Measurements from ENCODE around the gene HOXA10. TPM values are rescaled to one million over a fixed set of nuclear protein-coding genes. Genes with fewer than 3 reads are reported as not detected.
A peak's percentile ranks its signal among the peaks of the same experiment; 100 is the strongest.

Gene HOXA10
- total RNA-seq, 1 experiment from 2014 or later = 23.0 TPM

DNA sequence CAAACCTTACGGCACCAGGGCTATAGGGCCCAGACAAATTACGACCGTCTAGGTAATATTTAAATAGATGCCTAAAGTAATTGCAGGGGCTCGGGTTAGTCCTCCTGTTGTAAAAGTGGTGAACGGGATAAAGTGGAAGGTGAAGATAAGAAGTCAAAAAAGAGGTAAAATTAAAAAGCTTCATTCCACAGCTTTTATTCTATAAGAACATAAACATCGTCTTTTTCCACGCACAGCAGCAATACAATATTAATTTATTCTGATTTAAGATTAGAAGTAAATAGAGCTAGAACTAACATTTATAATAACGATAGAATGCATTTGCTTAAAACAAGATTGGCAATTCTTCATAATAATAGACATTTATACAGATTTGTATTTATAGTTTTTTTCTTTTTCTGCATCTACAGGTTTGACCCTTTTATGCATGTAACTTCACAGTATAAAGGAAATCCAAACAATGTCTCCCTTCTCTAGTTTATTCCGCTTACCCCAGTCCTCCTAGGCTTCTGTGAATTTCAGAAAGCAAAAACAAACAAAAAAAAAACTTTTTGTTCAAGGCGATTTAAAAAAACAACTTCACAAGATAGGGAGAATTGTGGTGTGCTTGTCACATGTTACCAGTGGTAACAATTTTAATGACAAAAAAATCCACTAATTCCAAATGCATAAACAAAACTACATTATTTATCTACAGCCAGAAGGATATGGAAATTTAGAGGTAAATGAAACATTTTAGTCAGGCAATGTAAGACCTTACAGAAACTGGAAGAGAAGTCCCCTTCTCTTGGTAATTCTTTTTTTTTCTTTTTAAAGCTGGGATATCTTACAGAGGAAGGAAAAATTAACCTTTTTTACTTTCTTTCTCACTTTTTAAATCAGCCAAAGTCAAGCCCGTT lies 3.4 kb downstream of the HOXA10 start:
- DNase-seq (ENCODE audit: low spot score) = no peak
- in situ Hi-C loops (cut with HindIII; ENCODE audit: low sequenced_read_pairs) = no loop called here

DNA sequence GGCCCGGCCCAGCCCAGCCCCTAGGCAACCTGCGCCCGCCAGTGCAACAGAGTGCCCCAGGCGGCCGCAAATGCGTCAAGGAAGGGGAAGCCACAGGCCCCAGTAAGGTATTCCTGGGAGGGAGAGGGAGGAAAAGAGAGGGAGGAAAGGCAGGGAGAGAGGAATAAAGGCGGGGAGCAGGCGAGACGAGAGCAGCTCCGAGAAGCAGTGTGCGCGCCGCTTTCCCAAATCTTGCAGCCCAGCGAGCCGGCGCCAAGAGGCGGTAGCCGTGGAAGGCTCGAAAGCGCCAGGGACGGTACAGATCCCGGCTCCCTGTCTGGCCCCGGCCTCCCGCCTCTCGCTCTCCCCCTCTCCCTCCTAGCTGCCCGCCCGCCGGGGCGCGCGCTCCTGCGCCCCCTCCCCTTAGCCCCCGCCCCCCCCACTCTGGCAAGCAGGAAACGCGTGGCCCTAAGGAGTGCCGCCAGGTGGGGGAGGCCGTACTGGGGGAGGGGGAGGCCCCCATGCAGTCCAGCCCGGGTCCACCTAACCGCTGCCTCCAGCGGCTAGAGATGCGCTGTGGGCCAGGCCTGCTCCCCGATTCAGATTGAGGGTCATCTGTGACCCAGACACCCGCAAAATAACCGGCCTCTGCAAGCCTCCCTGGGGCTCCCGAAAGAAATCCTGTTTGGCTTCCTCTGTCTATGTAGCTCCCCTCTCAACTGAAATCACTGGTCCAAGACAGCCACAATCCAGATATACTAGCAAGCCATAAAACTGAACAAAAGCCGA lies 4.3 kb downstream of the HOXA10 start:
- DNase-seq (ENCODE audit: low spot score) = no peak
- in situ Hi-C loops (cut with HindIII; ENCODE audit: low sequenced_read_pairs) = no loop called here

DNA sequence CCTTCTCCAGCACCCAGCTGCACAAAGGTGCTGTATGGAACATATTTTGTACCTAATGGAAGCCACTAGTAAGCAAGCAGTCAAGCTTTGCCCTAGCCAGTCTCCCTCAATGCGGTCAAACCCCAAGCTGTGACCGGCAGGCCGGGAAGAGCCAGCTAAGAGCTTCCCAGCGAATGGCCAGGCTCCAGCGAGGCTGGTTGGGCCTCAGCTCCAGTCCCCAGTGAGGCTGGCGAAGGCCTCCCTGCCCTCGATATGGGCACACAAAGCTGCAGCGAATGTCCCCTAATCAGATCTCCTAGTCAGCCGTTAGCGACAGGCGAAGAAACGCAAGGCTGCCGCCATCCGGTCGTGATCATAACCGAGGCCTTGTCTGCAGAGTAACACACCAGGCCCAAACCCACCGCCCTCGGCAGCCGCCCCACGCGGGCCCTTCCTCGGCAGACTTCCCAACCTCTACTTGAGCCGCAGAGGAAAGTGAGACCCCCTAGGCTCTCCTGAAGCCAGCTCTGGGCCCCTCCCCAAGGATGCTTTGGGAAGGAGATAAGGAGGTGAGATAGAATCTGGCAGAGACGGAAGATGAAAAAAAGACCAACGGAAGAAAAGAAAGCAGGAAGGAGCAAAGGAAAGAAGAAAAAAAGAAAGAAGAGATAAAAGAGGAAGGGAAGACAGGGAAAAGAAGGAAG lies 5.7 kb downstream of the HOXA10 start:
- in situ Hi-C loops (cut with HindIII; ENCODE audit: low sequenced_read_pairs) = no loop called here
- no peak for DNase-seq (ENCODE audit: low spot score)

- no peak for DNase-seq (ENCODE audit: low spot score)
- in situ Hi-C loops (cut with HindIII; ENCODE audit: low sequenced_read_pairs) = no loop called here
Measured at GRCh38 chr7:27167916-27168264, 6.2 kb downstream of the HOXA10 start.

DNA sequence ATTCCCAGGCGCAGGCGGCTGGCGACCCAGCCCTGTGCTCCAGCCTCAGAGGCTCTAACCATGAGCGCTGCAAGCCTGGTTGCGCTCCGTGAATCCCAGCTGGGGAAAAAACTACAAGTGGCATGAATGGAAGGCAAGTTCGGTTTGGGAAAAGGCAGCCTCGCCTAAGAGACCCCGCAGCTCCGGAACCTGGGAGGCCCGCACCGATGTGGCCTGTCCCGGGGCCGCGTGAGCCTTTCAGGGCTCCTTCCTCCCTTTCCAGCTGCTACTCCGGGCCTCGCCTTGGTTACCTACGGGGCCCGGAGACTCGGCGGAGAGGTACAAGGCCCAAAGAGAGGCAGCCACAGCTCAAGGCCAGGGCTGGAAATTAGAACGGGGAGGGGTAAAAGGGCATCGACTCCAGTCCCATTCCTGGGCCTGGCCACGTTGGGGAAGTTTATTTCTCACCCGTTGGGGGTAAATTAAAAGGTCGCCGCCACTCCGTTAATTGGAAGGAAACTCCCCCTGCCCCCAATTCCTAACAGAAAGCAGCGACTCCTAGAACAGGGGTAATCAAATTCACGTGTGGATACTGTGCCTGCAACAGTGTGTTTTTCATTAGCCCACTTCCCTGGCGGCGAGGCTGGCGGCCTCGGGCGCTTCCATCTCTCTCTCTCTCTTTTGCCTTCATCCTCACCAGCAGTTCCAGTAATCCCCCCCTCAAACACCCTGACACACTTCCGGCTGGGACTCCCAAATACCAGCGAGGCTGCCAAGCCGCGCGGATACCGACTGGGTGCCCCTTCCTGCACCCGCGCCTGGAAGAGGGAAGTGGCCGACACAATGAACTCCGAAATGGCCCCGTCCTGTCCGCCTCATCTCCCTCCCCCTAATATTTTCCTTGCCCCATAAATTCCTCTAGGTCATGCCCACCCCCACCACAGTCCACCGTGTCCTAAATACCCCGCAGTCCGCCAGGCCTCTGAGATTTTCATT lies 7.3 kb downstream of the HOXA10 start:
- in situ Hi-C loops (cut with HindIII; ENCODE audit: low sequenced_read_pairs) = no loop called here
- DNase-seq (ENCODE audit: low spot score) = no peak

DNA sequence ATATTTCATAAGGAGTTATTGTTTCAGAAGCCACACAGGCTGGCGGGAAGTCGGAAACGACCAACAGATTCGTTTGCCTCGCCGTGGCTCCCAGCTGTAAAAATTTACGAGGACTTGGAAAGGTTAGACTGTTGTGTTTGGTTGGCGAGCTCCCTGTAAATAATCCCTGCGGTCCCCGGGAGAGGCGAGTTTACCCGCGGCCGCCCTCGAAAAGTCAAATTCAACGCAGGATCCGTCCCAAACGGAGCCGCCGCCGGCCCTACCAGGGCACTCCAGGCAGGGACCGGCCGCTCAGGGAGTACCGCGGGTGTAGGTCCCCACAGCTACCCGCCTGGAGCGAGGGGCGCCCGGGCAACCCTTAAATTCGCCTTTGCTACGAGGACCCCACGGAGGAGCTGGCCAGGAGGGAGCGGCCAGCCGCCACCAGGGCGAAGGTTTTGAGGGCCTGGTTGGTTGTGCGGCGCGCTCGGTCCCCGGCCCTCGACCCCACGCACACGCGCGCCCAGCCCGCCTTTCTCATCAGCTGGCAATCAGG lies 8.1 kb downstream of the HOXA10 start:
- in situ Hi-C loops (cut with HindIII; ENCODE audit: low sequenced_read_pairs) = no loop called here
- no peak for DNase-seq (ENCODE audit: low spot score)

DNA sequence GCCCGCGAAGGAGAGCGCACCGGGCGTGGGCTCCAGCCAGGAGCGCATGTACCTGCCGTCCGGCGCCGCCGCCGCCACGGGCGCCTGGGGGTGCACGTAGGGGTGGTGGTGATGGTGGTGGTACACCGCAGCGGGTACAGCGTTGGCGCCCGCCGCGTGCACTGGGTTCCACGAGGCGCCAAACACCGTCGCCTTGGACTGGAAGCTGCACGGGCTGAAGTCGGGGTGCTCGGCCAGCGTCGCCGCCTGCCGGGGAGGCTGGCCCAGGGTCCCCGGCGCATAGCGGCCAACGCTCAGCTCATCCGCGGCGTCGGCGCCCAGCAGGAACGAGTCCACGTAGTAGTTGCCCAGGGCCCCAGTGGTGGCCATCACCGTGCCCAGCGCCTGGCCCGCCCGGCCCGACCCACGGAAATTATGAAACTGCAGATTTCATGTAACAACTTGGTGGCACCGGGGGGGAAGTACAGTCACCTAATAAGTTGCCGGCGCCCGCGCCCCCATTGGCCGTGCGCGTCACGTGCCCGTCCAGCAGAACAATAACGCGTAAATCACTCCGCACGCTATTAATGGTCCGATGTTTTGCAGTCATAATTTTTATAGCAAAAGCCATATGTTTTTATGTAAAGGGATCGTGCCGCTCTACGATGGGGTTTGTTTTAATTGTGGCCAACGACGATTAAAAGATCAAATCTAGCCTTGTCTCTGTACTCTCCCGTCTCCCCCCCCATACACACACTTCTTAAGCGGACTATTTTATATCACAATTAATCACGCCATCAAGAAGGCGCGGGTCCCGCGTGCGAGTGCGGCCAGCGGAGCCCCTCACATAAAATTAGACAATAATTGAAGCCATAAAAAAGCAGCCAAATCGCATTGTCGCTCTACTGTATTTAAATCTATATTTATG lies 8.8 kb downstream of the HOXA10 start, which contains the start of gene HOXA9:
Gene HOXA9 (minus strand): TSS at position 449 of the 907 bp plus-strand sequence. CDS start 80 bp downstream, at position 369.
- no peak for DNase-seq (ENCODE audit: low spot score)
- in situ Hi-C loops (cut with HindIII; ENCODE audit: low sequenced_read_pairs) = no loop called here

GRCh38 chr7:27164367-27165088 lies 9.6 kb downstream of the HOXA10 start:
- DNase-seq (ENCODE audit: low spot score) = no peak
- in situ Hi-C loops (cut with HindIII; ENCODE audit: low sequenced_read_pairs) = loop anchor here (5.0 kb wide), 1 partner anchor 37 kb away; no protein-coding TSS in a partner anchor

DNA sequence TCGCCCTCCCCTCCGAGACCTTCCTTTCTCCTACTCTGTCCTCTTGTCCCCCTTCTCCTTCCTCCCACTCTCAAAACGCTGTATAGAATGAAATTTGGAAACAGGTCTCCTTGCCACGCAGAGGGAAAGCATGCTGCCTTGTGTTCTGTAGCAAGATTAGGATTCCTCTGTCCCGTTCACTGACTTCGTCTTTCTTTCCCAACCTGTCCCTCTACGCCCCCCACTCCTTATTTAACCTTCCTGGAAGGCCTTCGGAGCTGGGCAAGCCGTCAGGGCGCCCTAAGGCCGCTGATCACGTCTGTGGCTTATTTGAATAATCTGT lies 10.1 kb downstream of the HOXA10 start:
- DNase-seq (ENCODE audit: low spot score) = no peak
- in situ Hi-C loops (cut with HindIII; ENCODE audit: low sequenced_read_pairs) = loop anchor here (5.0 kb wide), 1 partner anchor 37 kb away; no protein-coding TSS in a partner anchor

DNA sequence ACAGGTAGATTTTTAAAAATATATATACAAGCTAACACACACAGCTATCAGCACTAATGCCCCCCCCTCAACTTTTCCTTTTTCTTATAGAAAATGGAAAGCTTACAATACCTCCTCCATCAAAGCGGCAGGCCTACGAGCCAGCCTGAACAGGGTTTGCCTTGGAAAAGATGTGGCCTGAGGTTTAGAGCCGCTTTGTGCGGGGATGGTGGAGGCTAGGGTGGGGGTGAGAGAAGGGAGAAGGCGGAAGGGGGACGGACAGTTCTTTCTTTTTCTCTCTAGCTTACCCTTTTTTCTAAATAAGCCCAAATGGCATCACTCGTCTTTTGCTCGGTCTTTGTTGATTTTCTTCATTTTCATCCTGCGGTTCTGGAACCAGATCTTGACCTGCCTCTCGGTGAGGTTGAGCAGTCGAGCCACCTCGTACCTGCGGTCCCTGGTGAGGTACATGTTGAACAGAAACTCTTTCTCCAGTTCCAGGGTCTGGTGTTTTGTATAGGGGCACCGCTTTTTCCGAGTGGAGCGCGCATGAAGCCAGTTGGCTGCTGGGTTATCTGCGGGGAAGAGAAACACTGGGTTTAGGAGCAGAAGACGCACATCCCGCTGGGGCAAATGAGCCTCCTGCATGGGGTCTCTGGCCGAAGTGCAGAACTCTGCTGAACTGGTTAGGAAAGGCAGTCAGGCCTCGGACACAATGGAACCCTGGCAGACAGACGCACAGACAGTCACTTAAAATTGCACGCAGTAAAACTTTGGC lies 10.7 kb downstream of the HOXA10 start:
- in situ Hi-C loops (cut with HindIII; ENCODE audit: low sequenced_read_pairs) = loop anchor here (5.0 kb wide), 1 partner anchor 36 kb away; no protein-coding TSS in a partner anchor
- no peak for DNase-seq (ENCODE audit: low spot score)

DNA sequence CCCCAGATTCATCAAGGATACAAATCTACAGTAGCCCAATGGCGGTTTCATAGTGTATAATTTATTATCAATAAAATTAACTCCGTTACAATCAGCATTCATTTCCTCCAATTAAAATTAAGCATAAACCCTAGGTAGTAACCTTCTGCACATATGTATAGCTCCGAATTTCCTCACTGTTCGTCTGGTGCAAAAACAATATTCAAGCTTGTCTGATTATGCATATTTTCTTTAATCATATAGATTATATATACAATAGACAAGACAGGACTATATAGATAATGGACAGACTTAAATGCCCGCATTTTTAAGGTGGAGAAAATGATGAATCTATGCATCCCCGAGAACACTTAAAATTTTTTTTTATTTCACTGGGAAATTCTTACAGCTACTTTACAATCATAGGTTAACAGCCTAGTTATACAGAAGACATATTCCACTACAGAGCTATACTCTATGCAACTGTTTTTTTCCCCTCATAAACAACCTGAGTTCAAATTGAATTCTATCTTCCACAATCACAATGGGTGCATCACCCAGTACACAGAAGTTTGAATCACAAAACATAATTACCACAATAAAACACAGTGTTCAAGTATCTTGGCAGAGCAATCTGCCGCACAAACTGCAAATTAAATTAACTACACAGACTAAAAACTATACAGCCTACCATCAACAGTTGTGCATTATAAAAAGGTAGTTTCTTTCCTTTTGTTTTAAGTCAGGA lies 11.4 kb downstream of the HOXA10 start:
- in situ Hi-C loops (cut with HindIII; ENCODE audit: low sequenced_read_pairs) = loop anchor here (5.0 kb wide), 1 partner anchor 35 kb away; no protein-coding TSS in a partner anchor
- no peak for DNase-seq (ENCODE audit: low spot score)

DNA sequence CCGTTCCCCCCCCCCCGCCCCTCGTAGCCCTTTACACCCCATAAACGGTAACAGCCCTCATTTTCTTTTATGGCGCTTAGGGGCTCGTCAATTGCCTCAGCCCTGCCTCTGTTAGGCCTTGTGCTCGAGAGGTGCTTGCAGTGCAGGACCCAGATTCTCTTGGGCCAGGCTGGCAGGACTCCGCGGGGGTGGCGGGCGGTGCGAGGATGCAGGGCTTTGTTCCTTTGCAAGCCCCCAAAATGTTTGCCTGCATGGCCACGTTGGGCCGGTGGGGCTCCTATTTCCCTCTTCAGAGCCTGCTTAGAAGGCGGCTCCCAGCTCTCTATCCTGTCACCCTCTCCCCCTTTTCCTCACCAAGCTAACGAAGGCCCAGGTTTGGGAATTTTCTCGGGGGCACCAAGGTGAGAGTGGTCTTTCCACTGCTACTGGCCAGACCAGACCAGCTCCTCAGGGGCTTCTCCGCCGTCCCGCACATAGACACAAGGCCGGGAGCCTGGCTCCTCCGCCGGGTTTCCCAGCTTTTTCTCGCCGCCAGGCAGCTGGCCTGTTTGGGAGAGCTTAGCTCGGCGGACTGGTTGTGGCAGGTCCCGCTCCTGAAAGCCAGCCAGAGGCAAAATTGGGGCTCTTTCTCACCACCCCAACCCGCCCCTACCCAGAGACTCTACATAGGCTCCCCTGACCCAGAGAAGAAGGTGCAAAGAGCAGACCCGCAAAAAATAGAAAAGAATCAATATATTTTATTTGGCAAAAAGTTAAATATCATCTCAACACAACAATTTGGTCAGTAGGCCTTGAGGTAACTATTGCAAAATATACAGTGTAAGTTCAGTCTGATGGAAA lies 12.2 kb downstream of the HOXA10 start:
- DNase-seq (ENCODE audit: low spot score) = no peak
- in situ Hi-C loops (cut with HindIII; ENCODE audit: low sequenced_read_pairs) = loop anchor here (5.0 kb wide), 1 partner anchor 35 kb away; no protein-coding TSS in a partner anchor

DNA sequence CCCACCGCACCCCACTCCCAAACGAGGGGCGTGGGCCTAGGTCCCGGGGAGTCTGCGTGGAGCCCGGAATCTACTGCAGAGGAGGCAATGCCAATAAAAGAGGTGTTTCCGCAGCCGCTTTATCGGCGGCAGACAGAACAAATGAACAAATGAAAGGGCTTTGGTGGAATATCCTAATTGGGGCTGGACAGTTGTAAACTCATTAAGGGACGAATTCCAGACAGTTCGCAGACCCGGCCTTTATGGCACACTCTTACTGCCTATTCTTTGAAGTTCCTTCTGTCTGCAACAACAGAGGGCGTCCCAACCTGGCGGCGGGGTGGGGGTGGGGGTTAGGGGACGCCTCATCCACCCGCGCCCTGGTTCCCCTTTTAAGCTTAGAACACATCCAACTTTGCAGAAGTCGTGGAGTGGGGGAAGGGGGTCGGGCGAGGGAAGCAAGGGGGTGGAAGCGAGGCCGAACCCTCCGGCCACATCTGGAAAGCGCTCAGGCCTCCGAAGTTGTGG lies 12.9 kb downstream of the HOXA10 start:
- DNase-seq (ENCODE audit: low spot score) = peak; percentile 43
- in situ Hi-C loops (cut with HindIII; ENCODE audit: low sequenced_read_pairs) = loop anchor here (5.0 kb wide), 1 partner anchor 34 kb away; no protein-coding TSS in a partner anchor

DNA sequence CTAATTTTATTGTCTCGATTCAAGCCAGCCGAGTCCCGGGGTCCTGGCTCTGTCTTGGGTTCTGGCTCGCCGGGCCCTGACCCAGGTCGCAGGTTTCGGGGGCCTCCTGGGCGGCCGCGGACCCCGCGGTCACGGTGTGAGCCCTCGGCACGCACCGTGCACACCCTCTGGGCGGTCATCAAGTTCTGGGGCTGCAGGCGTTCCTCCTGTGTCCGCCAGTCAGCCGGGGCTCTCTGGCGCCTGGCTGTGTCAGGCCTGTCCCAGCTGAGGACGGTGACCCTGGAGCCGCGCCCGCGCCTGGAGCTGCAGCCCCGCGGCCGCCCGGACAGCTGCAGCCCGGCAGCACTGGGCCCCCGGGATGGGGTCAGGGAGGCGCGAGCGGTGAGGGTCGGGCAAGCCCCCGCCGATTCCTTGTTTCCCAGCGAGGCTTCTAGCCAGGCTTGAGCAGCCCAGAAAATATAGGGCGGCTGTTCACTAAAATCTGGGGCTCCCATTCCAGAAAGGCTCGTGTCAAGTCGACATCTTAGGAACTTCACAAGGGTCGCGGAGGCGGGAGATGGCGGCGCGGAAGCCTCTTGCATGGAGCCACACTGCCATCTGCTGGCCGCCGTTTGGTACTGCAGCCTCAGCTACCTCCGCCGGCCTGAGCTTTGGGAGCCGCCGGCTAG lies 13.4 kb downstream of the HOXA10 start:
- DNase-seq (ENCODE audit: low spot score) = peak; percentile 79
- in situ Hi-C loops (cut with HindIII; ENCODE audit: low sequenced_read_pairs) = loop anchor here (5.0 kb wide), 1 partner anchor 33 kb away; no protein-coding TSS in a partner anchor

All from G401 (cell line).